Activated T-cell treated with anti-CD3 and anti-CD28 coated beads, Interleukin-2, amount 50 U/mL, for 72 hours (primary cell): Measurements from ENCODE around the gene IGFBP5. TPM values are rescaled to one million over a fixed set of nuclear protein-coding genes. Genes with fewer than 3 reads are reported as not detected.
A peak's percentile ranks its signal among the peaks of the same experiment; 100 is the strongest.

Experiments used
- ATAC-seq, 2 donors: fragments of 150-1000 bp; cut with Tn5 transposase; replicated peaks in 1 of 2; 2 replicates each; pipeline ENCODE4 v1.10.0; 2021; ENCODE audit warnings: moderate library complexity in 2 of 2, mild to moderate bottlenecking in 1 of 2
- DNase-seq, 2 donors: peaks; one replicate each; pipeline ENCODE4 v3.0.0; 2021 to 2022; ENCODE audit warnings: mixed read lengths in 1 of 2
- H3K27ac Mint-ChIP-seq: one replicate; pipeline ENCODE4 v1.8.0; 2022; ENCODE audit warnings: mild to moderate bottlenecking, moderate library complexity, mixed read lengths
- H3K27me3 Mint-ChIP-seq: one replicate; pipeline ENCODE4 v1.8.0; 2022; ENCODE audit warnings: low read depth, mixed read lengths
- H3K36me3 Mint-ChIP-seq, 2 donors: one replicate each; pipeline ENCODE4 v1.8.0; 2022; ENCODE audit warnings: mixed read lengths in 2 of 2, mild to moderate bottlenecking in 1 of 2; ENCODE audit not compliant: insufficient read depth in 2 of 2
- H3K4me1 Mint-ChIP-seq: one replicate; pipeline ENCODE4 v1.8.0; 2022; ENCODE audit warnings: low read depth, mixed read lengths
- H3K4me3 Mint-ChIP-seq, 2 donors: one replicate each; pipeline ENCODE4 v1.8.0; 2022; ENCODE audit warnings: mild to moderate bottlenecking in 2 of 2, mixed read lengths in 2 of 2, moderate library complexity in 2 of 2
- H3K9me3 Mint-ChIP-seq, 2 donors: one replicate each; pipeline ENCODE4 v1.8.0; 2022; ENCODE audit warnings: mixed read lengths in 2 of 2
- total RNA-seq, 2 donors: library from RNA; stranded (reverse); gene quantifications; one replicate each; pipeline ENCODE4 v1.2.3, GENCODE V29; 2022

Gene IGFBP5
- total RNA-seq, 2 donors from 2014 or later, result not detected

DNA sequence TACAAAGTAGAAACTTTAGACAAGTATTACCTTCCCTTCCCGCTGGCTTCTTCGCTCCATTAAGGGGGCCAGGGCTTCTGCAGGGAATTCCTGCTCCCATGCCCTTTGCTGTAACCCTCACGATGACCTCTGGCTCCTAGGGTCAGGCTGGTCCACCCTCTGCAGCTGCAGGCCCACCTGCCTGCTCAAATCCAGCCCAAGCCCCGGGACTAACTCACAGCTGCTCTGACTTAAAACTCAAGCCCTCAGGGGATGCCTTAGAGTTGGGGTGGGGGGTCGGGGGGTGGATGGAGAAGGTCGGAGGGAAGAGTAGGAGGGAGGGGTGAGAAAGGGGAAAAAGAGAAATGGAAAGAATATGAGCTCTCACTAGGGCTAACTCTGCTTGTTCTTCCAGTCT is 4.9 kb downstream of the IGFBP5 start:
- ATAC-seq, result no peak
- H3K4me1 Mint-ChIP-seq, result peaks cover 35% of the 10 kb centered on the region
- H3K27ac Mint-ChIP-seq, result no peak overlapping the region
- H3K27me3 Mint-ChIP-seq, result peaks cover 72% of the 10 kb centered on the region
- H3K9me3 Mint-ChIP-seq, result no peaks in the 10 kb centered on the region
- no peak overlapping the region for H3K4me3 Mint-ChIP-seq
- no peaks in the 10 kb centered on the region for H3K36me3 Mint-ChIP-seq
- no peak for DNase-seq

DNA sequence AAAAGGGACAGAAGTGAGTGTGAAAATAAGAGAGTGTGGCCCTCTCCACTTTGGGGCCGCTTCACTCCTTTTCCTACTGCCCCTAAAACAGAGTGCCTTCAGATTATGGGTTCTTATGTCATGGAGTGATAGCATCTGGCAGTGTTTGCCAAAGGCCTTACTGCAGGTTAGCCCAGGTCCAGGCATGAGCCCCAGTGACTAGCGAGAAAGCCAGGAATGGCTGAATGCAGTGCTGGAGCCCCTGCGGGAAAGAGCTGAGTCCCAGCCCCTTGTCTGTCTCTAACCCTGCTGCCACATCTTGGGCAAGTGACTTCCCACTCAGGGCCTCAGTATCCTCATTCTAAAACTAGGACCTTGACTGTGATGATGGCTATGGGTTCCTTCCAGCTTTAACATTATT is 6.0 kb downstream of the IGFBP5 start:
- H3K4me3 Mint-ChIP-seq, result no peak overlapping the region
- H3K36me3 Mint-ChIP-seq, result no peaks in the 10 kb centered on the region
- no peaks in the 10 kb centered on the region for H3K9me3 Mint-ChIP-seq
- ATAC-seq, result no peak
- H3K4me1 Mint-ChIP-seq, result peaks cover 28% of the 10 kb centered on the region
- no peak overlapping the region for H3K27ac Mint-ChIP-seq
- no peak for DNase-seq
- peaks cover 69% of the 10 kb centered on the region for H3K27me3 Mint-ChIP-seq

DNA sequence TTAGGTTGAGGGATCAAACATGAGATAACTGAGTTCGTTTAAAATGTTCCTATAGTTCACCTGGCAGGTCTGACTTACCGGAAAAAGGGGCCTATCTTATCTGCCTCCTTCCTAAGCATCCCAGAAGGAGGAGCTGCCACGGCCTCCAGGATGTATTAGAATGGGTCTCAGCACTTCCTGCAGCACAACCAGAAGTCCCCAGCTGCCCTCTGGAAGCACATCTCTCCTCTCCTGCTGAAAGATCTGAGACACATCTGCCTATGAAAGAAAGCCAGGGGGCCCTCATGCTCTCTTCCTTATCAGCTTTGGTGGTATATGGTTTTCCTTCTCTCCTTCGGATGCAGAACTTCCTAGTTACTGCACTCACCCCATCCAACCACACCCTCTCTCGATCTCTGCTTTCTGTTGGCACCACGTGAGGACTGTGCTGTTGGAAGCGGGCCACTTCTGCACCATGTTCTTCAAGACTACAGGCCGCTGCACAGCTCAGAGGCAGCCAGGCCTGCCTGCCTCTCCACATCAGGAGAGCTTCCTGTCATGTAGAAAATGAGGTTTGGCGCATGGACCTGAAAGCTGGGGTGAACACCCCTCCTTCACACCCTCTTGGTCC is 6.5 kb downstream of the IGFBP5 start:
- no peak for ATAC-seq
- peaks cover 69% of the 10 kb centered on the region for H3K27me3 Mint-ChIP-seq
- H3K27ac Mint-ChIP-seq, result no peak overlapping the region
- no peak for DNase-seq
- no peaks in the 10 kb centered on the region for H3K9me3 Mint-ChIP-seq
- no peak overlapping the region for H3K4me3 Mint-ChIP-seq
- H3K36me3 Mint-ChIP-seq, result no peaks in the 10 kb centered on the region
- peaks cover 23% of the 10 kb centered on the region for H3K4me1 Mint-ChIP-seq

DNA sequence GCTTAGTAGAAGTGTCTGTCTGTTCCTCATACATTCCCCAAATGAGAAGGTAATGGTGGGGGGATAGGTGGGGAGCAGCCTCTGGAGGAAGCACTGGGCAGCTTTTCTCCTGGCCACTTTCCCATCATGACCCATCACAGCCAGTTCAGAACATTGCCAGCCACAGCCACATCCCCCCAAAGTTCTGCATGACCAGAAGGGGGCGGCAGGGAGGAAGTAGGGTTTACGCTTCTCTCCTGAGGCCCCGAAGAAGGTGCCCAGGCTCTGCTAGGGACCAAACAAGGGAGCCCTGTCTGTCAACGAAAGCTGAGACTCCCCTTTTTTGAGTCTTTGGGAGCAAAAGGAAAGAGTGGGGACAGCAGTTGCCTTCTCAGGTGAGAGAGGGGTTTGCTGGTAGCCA is 7.7 kb downstream of the IGFBP5 start:
- no peak for ATAC-seq

DNA sequence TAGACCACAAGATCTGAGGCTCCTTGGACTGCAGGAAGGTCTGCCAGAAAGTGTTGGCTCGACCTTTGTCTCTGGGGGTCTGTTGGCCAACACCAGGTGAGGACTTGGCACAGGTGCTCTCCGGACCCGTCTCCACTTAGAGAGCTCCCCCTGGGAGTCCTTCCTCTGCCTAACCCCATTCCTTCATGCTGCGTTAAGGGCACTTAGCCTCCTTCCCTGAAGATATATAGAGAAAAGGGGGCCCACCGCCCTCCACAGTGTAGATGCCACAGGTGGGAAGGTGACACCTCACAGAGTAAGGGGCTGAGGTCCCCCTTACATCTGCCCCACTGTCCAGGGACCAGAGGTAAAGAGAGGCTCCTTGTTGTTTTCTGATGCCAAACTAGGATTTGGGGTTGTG is 8.2 kb downstream of the IGFBP5 start:
- no peak overlapping the region for H3K4me3 Mint-ChIP-seq
- H3K36me3 Mint-ChIP-seq, result no peaks in the 10 kb centered on the region
- DNase-seq, result no peak
- peaks cover 15% of the 10 kb centered on the region for H3K4me1 Mint-ChIP-seq
- H3K9me3 Mint-ChIP-seq, result no peaks in the 10 kb centered on the region
- no peak for ATAC-seq
- H3K27me3 Mint-ChIP-seq, result peaks cover 73% of the 10 kb centered on the region
- no peak overlapping the region for H3K27ac Mint-ChIP-seq

More for the DNA sequence above, 7.7 kb downstream of the IGFBP5 start:
- no peaks in the 10 kb centered on the region for H3K9me3 Mint-ChIP-seq
- H3K4me1 Mint-ChIP-seq, result peaks cover 14% of the 10 kb centered on the region
- H3K36me3 Mint-ChIP-seq, result no peaks in the 10 kb centered on the region
- H3K4me3 Mint-ChIP-seq, result no peak overlapping the region
- peaks cover 72% of the 10 kb centered on the region for H3K27me3 Mint-ChIP-seq
- H3K27ac Mint-ChIP-seq, result no peak overlapping the region
- peak; percentile 33 to 49 for DNase-seq

DNA sequence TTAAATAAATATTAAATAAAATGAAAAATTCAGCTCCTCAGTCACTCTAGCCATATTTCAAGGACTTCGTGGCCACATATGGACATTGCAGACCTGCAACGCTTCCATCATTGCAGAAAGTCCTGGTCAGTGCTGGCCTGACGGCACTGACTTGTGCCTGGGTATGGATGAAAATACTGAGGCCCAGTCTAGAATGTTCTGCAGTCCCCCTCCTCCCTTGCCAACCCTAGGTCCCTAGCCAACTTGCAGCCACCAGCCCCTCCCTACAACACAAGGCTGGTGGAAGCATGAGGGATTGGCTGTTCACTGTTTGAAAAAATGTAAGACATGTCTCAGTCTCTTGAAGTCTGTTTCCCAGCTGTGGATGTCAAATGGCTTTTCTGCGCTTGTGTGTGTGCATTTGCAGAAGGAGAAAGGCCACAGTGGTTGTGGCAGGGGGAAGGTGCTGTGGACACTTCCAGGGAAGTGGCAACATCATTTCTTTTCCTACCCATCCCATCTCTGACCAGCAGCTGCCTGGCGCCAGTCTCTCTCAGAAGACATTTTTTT is 9.9 kb downstream of the IGFBP5 start:
- ATAC-seq, result no peak
- Mint-ChIP-seq H3K4me3 (no peak overlapping the region), H3K27ac (no peak overlapping the region), H3K9me3 (no peaks in the 10 kb centered on the region), H3K36me3 (no peaks in the 10 kb centered on the region), H3K27me3 (peaks cover 70% of the 10 kb centered on the region), H3K4me1 (peaks cover 14% of the 10 kb centered on the region)
- DNase-seq, result no peak

DNA sequence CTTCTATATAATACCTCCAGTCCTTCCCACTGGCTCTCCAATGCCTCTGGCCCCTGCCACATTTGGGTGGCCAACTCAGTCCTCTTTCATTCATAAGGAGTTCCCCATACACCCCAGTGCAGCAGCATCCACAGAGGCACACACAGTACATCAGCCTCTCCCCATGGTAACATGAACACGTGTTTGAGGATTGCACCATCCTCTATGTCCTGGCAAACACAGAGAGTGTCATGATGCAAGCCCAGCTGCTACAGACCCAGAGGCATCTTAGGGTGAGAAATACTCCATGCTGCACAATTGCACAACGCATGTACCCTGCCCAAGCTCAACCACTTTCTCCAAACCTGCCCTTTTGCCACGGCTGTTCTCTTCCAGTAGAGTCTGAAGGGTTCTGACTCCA is 11.5 kb downstream of the IGFBP5 start:
- no peak for DNase-seq
- H3K4me3 Mint-ChIP-seq, result no peak overlapping the region
- no peak overlapping the region for H3K27ac Mint-ChIP-seq
- peaks cover 11% of the 10 kb centered on the region for H3K4me1 Mint-ChIP-seq
- peaks cover 54% of the 10 kb centered on the region for H3K27me3 Mint-ChIP-seq
- no peaks in the 10 kb centered on the region for H3K9me3 Mint-ChIP-seq
- no peak for ATAC-seq
- no peaks in the 10 kb centered on the region for H3K36me3 Mint-ChIP-seq

DNA sequence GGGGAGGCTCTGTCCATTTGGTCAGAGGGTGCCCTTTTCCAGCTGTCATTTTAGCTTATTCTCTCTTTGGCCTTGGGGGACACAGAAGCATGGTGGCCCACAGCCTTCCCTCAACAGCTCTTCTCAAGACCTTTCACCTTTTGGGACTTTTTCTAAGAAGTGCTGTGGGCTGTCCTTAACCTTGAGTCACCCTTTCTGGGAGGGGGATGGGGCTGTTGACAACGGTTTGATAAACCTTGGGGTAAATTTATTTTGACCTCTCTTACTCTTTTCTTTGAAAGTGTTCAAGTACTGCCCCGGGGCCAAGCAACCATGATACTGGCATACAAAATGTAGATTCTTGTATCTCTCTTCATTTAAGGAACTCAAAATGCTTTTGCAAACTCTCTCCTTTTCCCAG is 13.7 kb downstream of the IGFBP5 start:
- ATAC-seq, result no peak
- Mint-ChIP-seq H3K4me1 (peaks cover 11% of the 10 kb centered on the region), H3K9me3 (no peaks in the 10 kb centered on the region), H3K4me3 (no peak overlapping the region), H3K27me3 (peaks cover 37% of the 10 kb centered on the region), H3K36me3 (no peaks in the 10 kb centered on the region), H3K27ac (no peak overlapping the region)
- DNase-seq, result no peak

DNA sequence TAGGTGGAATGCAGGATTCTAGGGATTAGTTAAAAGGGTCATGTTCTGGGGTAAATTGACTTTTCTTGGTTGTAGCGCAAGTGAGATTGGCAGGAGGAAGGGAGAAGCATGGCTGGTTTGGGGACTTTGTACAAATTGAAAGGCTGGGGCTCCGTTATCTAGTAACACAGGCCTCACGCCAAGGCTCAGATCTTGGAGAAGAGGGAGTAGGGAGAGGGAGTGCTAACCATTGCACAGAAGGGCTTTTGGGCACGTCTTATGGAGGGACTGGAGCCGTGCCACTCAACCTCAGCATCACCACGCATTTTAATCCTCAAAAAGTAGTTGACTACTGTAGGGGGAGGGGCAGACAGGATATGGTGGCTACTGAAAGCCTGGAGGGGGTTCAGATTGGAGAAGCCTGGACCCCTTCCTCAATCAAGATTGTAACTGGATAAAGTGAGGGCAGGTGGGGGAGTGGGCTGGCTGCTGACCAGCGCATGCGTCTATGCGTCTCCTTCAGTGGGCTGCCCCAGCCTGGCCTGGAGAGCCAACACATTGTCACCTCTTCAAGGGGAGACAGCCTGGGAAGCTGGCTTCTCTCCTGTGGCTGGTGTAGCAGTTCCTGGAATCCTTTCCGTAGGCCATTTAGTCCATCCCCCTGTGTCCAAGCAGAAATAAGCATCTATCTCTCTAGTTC is 14.3 kb downstream of the IGFBP5 start:
- H3K9me3 Mint-ChIP-seq, result no peaks in the 10 kb centered on the region
- peaks cover 11% of the 10 kb centered on the region for H3K4me1 Mint-ChIP-seq
- H3K36me3 Mint-ChIP-seq, result no peaks in the 10 kb centered on the region
- no peak overlapping the region for H3K4me3 Mint-ChIP-seq
- no peak for DNase-seq
- H3K27ac Mint-ChIP-seq, result no peak overlapping the region
- no peak for ATAC-seq
- H3K27me3 Mint-ChIP-seq, result peaks cover 36% of the 10 kb centered on the region

DNA sequence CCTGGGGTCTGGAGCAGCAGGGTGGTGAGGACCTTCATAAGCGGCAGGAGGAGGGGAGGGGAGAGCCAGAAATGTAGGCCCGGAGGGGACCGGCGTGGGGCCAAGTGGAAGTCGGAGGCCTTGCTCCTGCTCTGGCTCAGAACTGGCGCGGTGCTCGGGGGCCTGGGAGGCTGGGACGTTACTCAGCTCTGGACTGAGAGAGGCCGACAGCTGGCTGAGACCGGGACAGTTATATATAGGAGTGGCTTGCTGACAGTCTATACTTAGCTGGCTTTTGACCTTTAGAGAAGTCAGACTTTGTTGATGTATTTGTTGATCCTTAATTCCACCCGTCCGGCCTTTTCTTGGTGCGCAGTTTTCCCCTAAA is 15.7 kb downstream of the IGFBP5 start:
- Mint-ChIP-seq H3K27me3 (peaks cover 28% of the 10 kb centered on the region), H3K27ac (no peak overlapping the region), H3K4me1 (peaks cover 11% of the 10 kb centered on the region), H3K4me3 (no peak overlapping the region), H3K36me3 (no peaks in the 10 kb centered on the region), H3K9me3 (no peaks in the 10 kb centered on the region)
- DNase-seq (no peak), ATAC-seq (no peak)

DNA sequence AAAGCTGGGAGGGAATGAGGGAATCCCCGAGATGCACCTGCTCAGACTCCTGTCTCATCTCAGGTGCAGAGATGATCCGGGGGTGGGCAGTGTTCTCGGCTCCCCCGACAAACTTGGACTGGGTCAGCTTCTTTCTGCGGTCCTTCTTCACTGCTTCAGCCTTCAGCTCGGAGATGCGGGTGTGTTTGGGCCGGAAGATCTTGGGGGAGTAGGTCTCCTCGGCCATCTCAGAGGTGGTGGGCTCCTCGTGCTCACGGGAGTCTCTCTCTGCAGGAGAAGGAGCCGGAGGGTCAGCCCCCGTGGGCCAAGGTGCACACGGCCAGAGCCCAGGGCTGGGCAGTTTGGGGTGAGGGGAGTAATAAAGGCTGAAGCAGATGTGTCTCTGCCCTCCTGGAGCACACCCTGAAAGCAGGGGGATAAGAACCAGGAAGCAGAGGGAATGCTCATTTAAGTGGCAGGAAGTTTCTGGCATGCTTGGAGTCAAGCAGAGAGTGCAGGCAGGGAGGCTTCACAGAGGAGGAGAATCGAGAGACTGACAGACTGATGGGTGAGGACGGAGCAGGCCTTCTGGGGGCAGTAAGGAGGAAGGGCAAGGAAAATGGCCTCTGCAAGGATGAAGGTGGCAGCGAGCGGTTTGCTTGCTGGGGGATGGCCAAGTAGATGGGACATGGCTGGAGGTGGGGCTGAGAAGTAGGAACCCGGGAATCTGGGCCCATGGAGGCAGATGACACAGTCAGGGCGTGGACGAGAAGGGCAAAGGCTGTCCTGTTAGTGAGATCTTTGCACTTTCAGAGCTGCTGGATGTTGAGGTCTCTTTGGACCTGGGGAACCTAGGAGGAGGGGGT is 16.3 kb downstream of the IGFBP5 start:
- H3K4me1 Mint-ChIP-seq, result peaks cover 11% of the 10 kb centered on the region
- ATAC-seq (no peak), DNase-seq (no peak)
- H3K27ac Mint-ChIP-seq, result no peak overlapping the region
- H3K27me3 Mint-ChIP-seq, result peaks cover 22% of the 10 kb centered on the region
- H3K36me3 Mint-ChIP-seq, result no peaks in the 10 kb centered on the region
- H3K9me3 Mint-ChIP-seq, result no peaks in the 10 kb centered on the region
- H3K4me3 Mint-ChIP-seq, result no peak overlapping the region

DNA sequence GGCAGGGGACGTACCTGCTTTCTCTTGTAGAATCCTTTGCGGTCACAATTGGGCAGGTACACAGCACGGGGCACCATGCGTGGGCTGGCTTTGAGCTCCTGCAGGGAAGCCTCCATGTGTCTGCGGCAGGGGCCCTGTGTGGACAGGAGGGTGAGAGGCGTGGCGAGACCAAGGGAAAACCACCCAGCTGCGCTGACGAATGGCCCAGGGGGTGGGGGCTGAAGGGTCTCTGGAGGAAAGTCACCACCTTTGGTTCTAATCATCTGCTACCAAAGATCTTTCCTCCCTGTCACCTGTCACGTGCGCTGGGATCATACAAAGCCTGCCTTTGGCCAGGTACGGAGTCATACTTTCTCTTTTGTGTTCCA is 17.3 kb downstream of the IGFBP5 start:
- Mint-ChIP-seq H3K9me3 (no peaks in the 10 kb centered on the region), H3K27me3 (peaks cover 12% of the 10 kb centered on the region), H3K4me1 (peaks cover 11% of the 10 kb centered on the region), H3K27ac (no peak overlapping the region), H3K4me3 (no peak overlapping the region), H3K36me3 (no peaks in the 10 kb centered on the region)
- DNase-seq (no peak), ATAC-seq (no peak)

DNA sequence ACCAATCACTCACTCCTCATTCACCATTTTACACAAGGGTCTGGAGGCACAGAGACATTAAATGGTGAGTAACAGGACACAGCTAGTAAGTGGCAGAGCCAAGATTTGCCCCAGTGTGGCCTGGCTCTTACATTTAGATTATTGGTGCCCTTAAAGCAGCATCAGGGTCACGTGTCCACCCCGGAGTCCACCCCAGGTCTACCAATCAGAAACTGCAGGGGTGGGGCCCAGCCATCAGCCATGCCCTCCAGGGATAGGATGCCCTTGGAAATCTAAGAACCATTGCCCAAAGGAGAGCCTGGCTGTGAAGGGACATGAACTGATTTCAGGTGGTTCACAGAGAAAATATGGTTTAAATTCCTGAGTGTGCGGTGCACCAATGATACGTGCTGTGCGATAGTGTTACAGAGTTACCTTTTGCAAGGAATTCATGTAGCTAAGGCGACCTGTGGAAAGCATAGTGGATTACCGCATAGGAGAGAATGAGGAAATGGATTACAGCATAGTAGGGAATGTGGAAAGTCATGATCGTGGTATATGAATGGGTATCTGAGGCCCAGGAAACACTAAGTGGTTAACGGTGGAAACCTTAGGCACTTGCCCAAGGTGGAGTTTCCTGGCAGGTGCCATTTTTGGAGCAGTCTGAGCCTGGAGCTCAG is 17.8 kb downstream of the IGFBP5 start:
- H3K4me3 Mint-ChIP-seq, result no peak overlapping the region
- H3K36me3 Mint-ChIP-seq, result no peaks in the 10 kb centered on the region
- H3K4me1 Mint-ChIP-seq, result peaks cover 11% of the 10 kb centered on the region
- H3K27me3 Mint-ChIP-seq, result peaks cover 10% of the 10 kb centered on the region
- DNase-seq, result no peak
- H3K9me3 Mint-ChIP-seq, result no peaks in the 10 kb centered on the region
- H3K27ac Mint-ChIP-seq, result no peak overlapping the region
- no peak for ATAC-seq
